Midbrain (tissue), 1 donor: Measurements from ENCODE around the gene SCN9A.
"Not testable (repeated sequence)": the region's sequence is repeated elsewhere in the genome, so short reads cannot be mapped to it uniquely, and the experiment has no call there.

Experiments
- DNase-seq: peaks from one replicate; lab custom pipeline; 2025; lab: John Stamatoyannopoulos, UW

The SCN9A gene

DNA sequence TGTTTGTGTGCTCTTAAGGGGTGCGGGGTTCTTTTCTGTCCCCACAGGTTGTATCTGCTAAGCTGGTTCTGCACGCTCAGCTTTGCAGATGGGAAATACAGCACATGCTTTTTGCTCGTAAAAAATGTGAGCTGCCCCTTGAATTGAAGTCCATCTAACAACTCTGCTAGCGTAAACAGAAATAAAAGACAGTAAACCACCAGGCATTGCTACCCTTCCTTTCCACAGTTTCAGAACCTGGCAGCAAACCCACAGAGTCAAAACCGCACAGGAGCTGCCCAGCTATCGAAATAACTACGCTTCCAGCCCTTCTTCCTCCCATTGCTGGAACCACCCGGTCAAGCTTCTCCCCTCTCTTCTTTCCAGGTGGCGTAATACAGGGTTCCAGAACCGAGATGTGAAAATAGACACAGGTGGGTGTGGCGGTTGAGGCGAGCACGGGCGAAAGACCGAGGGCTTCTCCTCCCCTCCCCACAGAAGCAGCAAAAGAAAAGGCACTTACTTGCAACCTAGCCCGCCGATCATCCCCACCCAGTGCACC is 479 bp downstream of the SCN9A start:
- DNase-seq = no peak

DNA sequence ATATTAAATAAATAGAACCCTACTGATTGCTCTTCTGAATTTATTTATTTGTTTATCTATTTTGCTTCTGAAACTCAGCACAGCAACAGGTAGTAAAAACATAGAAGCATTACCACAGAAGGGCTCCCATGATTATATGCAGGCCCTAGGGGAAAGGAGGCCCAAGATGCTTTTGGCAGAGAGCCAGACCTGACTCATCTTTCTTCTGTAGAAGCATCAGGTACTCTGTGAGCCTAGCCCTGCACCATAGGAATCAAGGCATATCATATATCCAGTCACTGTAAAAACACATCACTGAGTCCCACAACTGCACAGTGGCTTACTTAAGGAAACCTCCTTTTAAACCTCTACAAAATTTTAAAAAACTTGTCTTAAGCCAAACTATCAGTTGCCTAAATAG is 1.8 kb downstream of the SCN9A start:
- DNase-seq = no peak

DNA sequence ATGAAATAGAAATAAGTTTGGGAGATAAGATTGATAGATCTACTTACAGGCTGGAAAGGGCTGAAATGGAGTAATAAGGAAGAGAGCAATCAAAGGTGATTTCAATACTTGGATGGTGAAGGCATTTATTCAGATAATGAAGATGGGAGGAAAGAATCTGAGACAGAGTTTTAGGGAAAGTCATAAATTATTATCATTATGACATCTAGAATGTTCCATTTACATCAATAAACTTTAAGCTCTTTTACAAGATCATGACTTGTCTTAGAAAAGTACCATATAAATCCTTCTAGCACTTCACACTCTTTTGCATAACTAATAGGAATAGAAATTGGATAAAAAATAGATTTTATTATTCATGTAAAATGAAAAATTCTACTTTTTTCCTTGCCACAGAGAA is 2.2 kb downstream of the SCN9A start:
- DNase-seq = no peak

DNA sequence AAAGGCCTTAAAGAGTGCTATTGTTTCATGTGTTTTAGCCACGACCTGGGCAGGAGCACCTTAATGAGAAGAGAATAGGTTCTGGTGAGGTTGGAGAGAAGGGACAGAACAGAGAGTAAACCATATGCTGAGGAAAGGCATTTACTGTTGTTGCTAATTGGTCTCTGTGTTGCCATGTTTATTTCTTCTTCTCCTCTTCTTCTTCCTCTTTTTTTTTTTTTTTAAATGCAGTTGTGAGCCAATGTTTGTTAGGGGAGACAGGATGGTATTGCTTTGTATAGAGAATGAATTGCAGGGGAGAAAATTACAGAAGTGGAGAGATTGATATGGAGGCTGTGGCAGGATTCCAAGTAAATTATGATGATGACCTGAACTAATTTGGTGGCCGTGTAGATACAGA is 2.6 kb downstream of the SCN9A start:
- DNase-seq = no peak

DNA sequence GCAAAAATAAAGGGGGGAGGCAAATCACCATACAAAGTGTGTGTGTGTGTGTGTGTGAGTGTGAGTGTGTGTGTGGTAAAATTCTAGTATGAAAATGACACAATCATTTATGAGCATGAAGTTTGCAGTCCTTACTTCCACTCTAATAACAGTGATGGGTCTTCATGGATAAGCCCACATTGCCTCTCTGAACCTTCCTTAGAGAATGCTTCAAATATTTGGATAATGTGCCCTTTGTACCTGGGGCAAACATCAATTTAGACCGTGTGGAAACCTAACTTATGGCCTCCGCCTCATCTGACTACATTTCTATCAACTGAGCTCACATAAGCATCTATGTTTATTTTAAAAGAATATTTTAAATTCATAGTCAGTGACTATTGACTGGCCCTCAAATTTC is 3.7 kb downstream of the SCN9A start:
- DNase-seq = no peak

DNA sequence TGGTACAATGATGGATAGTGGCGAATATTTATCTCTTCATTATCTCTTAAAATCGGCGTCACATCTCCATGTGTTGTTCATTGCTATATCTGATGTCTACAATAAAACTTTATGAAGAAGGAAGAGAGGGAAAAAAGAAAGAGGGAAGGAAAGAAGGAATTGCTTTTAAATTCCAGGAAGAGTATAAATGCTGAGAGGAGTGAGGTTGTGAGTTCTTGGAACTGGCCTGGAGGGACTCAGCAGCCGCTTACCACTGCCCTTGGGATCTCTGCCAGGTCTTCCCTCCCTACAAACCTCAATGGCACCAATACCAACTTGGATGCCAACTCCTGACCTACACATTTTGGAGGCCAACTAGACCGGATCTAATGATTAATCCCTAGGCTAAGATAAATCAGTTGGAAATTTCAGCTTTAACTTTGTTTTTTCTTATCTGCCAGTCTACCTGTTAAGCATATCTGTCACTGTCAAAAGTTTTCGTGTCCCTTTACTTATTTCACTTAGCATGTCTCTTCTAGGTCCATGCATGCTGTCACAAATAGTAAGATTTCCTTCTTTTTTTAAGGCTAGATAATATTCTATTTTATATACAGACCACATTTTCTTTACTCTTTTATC is 9.8 kb downstream of the SCN9A start:
- DNase-seq = no peak

DNA sequence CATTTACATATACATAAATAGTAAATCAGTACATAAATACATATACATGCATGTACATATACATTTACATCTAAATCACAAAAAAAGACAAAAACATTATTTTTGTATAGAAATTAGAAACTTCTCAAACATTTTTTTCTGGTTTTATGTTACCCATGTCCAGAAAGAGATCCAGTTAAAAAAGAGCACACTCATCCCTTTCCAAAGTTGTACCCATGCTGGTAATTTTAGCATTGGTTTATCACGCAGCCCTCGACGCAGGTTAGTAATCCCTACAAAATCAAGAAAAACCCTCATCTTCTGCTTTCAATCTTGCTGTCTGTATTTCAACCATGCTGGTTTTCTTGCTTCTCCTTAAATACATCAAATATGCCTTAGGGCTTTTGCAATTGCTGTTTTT is 10.5 kb downstream of the SCN9A start:
- no peak for DNase-seq

DNA sequence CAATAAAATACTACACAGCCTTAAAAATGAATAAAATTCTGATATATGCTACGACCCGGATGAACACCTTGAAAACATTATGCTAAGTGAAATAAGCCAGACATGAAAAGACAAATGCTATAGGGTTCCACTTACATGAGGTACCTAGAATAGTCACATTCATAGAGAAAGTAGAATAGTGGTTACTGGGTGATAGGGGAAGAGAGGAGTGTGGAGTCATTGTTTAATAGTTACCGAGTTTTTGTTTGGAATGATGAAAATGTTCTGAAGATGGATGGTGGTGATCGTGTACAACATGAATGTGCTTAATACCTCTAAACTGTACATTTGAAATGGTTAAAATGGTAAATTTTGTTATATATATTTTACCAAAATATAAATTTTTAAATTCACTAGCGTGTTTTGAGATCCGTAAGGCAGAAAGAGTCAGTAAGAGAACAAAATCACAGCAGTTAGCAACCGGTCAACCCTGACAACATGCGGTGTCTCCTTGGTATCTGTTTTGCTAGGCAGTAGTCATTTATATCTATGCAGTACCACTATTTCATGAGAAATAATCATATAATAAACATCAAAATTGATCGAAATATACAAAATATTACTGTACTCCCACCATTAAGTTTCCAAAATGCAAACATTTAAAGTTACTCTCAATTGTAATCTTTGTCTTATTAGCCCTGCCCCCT is 11.1 kb downstream of the SCN9A start:
- no peak for DNase-seq

DNA sequence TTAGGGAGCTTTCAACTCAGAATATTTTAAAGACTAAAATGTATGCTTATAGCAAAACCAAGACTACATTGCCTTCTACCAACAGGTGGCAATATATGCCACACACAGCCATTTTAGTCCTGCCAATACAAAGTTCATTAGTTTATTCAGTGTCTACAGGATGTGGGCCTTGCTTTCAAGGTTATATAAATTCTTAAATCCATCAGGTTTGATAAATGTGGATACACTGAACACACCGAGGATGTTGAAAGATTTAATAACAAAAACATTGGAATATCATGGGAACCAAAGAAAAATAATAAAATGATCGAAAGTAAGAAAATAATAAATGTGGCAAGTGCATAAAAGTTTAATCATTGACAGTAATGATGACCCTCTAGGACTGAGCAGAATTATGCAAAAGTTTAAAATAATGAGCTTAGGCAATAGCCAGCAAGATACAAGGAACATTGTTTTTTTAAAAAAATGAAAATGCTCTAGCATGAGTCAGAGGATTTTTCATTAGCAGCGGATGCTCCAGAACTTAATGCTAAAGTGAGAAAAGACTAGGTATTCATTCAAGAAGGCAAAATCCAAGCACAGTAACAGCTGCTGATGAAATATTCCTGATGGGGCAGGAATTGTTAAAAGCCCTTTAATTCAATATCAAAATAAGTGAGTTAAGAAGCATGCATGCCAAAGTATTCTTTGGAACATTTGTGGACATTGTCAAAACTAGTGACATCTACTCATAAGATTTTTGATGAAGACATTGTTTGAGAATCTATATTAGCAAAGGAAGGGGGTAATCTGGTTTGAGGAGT is 14.2 kb downstream of the SCN9A start:
- no peak for DNase-seq

DNA sequence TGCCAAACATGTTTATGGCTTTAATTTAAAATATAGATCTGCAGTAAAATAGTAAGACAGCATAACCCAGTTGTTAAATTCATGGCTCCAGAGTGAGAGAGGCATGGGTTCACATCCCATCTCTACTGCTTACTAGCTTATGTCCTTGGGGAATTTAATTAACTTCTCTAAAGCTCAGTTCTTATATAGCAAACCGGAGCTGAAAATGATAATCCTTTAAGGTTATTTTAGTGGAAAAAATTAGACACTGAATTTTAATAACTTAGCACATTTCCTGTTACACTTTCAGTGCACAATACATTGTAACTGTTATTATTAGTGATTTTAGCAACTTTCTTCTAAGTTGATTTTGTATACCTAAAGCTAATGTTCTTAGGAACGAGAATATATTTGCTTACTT is 14.8 kb downstream of the SCN9A start:
- no peak for DNase-seq

DNA sequence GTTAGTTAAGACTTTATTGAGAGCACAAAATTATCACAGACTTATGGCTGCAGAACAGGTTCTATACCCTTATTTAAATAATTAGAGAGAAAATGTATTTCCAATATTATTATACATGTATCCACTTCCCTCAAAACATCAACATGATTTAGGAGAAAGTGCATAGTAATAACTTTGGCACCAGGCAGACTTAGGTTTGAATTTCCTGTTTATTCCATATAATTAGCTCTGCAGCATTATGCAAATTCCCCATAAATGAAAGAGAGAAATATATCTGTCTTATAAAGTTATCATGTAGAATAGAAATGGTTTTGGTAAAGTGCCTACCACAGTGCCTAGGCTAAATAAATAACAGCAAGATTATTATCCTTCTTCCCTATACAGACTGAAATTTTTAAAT is 15.3 kb downstream of the SCN9A start:
- DNase-seq = no peak

DNA sequence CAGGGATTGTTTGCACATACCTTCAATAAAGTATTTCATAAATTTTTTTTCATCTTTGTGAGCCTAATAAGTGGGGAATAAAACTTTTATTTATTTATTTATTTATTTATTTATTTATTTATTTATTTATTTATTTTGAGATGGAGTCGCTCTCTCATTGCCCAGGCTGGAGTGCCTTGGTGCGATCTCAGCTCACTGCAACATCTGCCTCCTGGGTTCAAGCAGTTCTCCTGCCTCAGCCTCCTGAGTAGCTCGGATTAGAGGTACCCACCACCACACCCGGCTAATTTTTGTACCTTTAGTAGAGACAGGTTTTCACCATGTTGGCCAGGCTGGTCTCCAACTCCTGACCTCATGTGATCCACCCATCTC is 17.8 kb downstream of the SCN9A start:
- DNase-seq = not testable (repeated sequence)

DNA sequence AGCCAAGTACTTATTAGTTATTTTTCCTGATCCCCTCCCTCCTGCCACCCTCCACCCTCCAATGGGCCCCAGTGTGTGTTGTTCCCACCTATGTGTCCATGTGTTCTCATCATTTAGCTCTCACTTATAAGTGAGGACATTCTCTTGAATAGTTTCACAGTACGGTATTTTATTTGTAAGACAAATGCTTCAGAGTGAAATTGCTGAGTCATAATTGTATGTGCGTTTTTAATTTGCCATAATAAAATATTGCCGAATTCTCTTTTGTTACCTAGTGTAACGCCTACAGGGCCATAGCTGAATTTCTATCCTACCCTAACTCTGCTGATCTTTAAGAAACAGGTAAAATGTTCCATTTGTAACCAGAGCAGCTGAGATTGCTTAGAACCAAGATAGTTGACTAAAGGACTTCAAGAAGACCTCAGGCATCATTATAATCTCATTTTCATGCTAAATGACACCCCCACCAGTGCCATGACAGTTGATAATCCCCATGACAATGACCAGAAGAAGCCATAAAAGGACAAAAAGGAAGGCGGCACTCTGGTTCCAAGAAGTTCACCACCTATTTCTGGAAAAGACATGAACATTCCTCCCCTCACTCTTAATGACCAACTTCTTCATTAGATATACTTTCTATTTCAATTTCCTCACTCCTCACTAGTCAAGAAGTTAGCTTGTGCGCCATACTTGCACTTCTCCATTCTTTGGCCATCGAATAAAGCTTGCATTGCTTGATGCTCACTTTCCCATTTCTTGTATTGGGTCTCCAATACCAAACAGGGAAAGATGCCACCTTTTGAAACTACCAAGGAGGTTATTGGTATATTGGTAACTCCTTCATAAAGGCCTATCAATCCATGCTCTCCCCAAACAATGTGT is 18.4 kb downstream of the SCN9A start:
- DNase-seq = no peak

DNA sequence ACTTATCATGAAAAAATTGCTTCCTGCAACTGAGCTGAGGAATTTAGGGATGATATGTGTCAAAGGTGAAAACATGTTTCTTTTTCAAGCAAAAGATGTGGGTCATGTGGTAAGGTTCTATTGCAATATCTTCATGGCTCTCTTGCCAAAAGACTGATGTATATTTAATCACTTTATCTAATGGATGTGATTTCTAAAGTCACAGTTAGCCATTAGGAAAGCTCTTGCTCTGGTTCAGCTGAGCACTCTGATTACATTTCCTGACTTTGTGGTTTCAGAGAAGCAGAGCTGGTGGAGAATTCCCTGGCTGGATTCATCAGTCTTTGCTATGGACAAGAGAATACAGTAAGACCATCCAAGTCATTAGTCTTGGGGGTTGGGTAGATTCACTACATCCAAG is 24.4 kb downstream of the SCN9A start:
- no peak for DNase-seq

DNA sequence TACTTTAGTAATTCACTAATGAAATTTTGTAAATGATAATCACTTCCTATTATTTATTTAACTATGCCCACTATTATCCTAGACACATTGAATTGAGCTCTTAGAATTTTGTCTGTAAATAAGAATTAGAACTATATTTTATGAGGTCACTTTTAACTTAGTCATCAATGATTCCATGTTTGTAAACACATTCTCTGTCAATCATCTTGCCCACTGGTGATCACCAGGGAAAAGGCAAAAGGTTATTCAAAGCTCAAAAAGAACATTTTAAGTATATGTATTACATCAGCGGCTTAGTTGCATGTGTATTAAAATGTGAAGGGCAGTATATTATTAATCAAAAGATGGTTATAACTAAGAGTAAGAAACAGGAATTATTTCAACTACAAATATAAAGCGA is 25.2 kb downstream of the SCN9A start:
- DNase-seq = no peak

DNA sequence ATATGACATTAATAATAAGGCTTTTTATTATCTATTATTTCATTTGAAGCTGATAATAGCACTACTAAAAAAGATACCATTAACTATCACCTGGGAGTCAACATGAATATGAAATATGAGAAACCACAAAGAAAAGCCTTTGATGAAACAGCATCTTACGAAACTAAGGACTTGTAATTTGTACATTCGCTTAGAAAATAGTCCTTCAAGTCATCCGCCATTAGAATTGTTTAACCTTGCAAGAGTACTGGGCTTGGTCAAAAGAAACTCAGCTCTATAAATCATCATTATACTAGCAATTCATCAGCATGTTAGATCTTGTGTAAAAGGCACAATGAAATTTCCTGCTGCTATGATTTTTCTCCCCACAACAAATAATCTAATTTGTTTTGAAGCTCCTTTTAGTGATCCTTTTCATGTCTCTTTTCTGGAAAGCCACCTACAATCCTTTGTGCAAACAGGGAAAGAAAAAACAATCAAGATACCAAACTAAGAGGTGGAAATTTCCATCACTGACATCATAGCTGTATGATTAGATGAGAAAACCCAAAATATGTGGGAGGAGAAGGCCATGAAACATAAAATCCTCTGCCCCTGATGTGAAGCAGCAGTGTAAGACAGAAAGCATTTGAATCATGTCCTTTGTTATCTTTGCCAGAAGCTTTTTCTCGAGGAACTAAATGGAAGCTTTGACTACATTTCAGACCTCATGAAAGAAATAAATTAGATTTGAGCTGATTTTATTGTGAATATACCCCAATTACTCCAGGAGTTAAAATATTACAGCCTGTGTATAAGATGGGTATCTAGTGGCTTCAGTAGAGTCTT is 31.2 kb downstream of the SCN9A start:
- DNase-seq = no peak

DNA sequence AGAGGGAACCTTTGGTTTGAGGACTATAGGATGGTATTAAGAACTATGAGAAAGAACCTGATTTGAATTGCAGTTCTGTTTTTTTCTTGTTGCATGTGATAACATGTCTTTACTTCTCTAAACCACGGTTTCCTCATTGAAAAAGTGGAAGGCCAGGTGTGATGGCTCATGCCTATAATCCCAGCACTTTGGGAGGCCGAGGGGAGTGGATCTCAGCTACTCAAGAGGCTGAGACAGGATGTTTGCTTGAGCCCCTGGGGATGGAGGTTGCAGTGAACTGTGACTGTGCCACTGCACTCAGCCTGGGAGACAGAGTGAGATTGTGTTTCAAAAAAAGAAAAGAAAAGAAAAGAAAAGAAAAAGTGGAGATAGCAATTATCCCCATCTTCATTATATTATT is 32.3 kb downstream of the SCN9A start:
- DNase-seq = no peak

DNA sequence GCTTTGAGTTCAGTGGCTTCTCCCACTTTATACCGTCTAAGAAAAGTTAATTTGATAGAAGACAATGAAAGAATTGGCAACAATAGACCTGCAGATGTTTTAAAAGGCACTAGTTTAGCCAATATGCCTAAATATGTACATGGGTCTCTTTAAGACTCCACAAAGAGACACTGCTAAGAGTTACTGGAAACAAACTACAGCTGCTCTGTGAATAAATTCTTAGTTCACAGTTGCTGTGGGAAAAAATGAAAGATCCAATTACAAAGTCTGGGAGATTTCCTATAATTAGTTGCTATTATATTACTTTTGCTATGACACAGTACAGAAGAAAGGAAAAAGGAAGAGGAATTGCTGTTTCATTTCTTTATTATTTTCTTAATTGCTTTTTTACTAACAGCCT is 34.3 kb downstream of the SCN9A start:
- DNase-seq = no peak

DNA sequence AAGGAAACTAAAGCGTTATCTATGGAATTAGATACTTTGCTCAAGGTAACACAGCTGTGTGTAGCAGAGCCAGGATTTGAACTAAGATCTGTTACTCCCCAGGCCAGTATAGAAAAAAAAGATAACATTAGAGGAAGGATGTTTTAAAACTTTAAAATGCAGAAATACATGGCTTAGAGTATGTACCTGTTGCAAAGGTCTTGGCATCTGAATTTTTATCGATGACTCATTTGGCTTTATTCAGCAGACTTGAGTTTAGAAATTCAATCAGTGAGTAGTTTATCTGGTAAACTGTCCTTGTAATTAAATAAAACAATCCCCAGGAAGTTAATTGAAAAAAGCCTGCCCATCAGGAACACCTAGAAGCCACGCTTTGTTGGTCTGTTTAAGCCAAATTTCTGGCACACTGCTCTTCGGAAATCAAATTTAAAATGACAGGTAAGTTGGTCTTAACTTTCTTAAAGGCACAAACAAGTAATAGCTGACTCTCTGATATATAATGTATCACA is 36.9 kb downstream of the SCN9A start:
- DNase-seq = no peak

DNA sequence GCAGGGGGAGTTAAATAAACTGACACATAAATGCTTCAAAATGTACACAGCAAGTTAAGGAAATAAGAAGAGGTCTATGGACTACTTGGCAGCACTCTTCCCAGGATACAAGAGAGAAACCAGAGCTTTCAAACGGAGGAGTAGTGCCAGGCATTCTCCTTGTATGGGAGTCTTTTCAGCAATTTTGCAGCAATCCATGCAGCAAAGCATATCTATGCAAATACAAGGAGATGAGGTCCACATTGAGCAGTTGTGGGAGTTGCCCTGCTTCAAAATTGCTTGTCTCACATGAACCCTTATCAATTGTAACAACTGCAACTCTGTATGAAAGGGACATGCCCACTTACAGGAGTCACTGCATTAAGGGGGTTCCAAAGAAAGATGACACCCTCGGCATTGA is 37.8 kb downstream of the SCN9A start:
- no peak for DNase-seq

DNA sequence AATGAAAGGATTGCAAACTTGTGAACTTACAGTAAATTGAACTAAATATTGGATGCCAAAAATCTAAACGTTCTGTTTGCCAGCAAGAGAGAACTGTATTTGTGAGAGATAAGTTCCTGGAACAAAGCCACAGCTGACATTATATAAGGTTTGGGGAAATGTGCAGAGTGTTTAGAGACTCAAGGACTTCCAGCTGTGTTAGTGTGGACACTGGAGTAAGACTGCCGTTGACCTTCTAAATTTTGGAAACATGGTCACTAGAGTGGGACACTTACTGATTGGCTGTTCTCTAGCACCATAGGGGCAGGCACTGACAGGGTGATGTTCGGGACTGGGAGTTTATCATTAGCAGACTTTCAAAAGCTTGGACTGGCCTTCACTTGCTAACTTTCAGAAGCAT is 40.5 kb downstream of the SCN9A start:
- no peak for DNase-seq
